Prostate gland (tissue), 2 donors: ENCODE results near the gene TF.

ENCODE experiments used
- CTCF ChIP-seq, 4 experiments: fragments of 200-600 bp in 2 of 4; fragments of 450-650 bp in 2 of 4; sonication (generic) in 2 of 4; IDR thresholded peaks; 1 replicate in 3 of 4; 2 replicates in 1 of 4; pipeline ENCODE4 v1.5.1; 2016 to 2019; ENCODE audit warnings: antibody characterized with exemption in 4 of 4, mild to moderate bottlenecking in 2 of 4, moderate library complexity in 2 of 4
- POLR2A ChIP-seq: fragments of 450-650 bp; IDR thresholded peaks from one replicate; pipeline ENCODE4 v1.6.1; 2016; ENCODE audit warnings: antibody characterized with exemption, mild to moderate bottlenecking
- POLR2AphosphoS5 ChIP-seq: sonication (generic); formaldehyde crosslinking; IDR thresholded peaks from one replicate; pipeline ENCODE4 v1.6.1; 2017; ENCODE audit warnings: antibody characterized with exemption

GRCh38 chr3:133804896-133805295 is 58.7 kb downstream of the TF start:
- TF ChIP-seq CTCF (IDR thresholded peaks at IDR 0.05) (no peak), POLR2AphosphoS5 (no peak), POLR2A (no peak)
